ENCODE measurements around the gene NR0B2. TPM values are rescaled to one million over a fixed set of nuclear protein-coding genes. Genes with fewer than 3 reads are reported as not detected.

NR0B2 gene
- total RNA-seq, 1 experiment from 2014 or later = not detected

DNA sequence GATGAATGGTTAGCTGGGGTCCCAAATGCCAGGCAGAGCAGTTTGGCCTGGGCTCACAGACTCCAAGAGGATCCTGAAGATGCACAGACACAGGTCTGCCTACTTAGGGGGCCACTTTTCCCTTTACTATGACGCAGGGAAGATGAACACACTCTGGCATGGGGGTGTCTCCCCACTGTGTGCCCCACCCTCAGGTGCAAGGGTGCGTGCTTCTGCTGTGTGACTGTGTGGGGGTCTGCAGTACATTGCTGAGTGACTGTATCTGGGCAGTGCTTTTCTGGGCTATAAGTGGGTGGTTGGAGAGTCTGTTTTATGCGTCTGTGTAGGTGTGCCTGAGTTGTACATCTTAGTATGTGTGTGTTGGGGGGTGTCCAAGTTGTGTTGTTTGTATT, 3.8 kb downstream of the NR0B2 start:
- H3K27me3 ChIP-seq (ENCODE audit: insufficient read depth, low read length) = no peaks in the 10 kb centered on the region
- no peak overlapping the region for H3K4me3 ChIP-seq (replicated peaks in 1 of 2; ENCODE audit: low read depth in 1 of 2, low read length in 2 of 2)
- H3K9me3 ChIP-seq (ENCODE audit: control insufficient read depth in 1 of 2, insufficient read depth in 1 of 2, low read depth in 1 of 2, low read length in 2 of 2) = no peaks in the 10 kb centered on the region
- TF ChIP-seq CEBPB (IDR thresholded peaks at IDR 0.05; ENCODE audit: low read depth) = no peak
- TF ChIP-seq, protein P1, sequence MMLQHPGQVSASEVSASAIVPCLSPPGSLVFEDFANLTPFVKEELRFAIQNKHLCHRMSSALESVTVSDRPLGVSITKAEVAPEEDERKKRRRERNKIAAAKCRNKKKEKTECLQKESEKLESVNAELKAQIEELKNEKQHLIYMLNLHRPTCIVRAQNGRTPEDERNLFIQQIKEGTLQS (IDR thresholded peaks at IDR 0.05) = no peak
- TF ChIP-seq TCF7L2 (IDR thresholded peaks at IDR 0.05; ENCODE audit: borderline replicate concordance, extremely low read depth, insufficient read depth, insufficient read length) = no peak
- TF ChIP-seq, protein P2, sequence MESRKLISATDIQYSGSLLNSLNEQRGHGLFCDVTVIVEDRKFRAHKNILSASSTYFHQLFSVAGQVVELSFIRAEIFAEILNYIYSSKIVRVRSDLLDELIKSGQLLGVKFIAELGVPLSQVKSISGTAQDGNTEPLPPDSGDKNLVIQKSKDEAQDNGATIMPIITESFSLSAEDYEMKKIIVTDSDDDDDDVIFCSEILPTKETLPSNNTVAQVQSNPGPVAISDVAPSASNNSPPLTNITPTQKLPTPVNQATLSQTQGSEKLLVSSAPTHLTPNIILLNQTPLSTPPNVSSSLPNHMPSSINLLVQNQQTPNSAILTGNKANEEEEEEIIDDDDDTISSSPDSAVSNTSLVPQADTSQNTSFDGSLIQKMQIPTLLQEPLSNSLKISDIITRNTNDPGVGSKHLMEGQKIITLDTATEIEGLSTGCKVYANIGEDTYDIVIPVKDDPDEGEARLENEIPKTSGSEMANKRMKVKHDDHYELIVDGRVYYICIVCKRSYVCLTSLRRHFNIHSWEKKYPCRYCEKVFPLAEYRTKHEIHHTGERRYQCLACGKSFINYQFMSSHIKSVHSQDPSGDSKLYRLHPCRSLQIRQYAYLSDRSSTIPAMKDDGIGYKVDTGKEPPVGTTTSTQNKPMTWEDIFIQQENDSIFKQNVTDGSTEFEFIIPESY (IDR thresholded peaks at IDR 0.05; ENCODE audit: extremely low read depth, insufficient replicate concordance, low read length) = no peak
- TF ChIP-seq POLR2AphosphoS5 (IDR thresholded peaks at IDR 0.05; ENCODE audit: low read depth, low read length) = no peak
- TF ChIP-seq SIN3A (IDR thresholded peaks at IDR 0.05; ENCODE audit: low read depth) = no peak
- TF ChIP-seq CBX3 (IDR thresholded peaks at IDR 0.05; ENCODE audit: low read depth) = no peak
- no peak for TF ChIP-seq ZNF274 (IDR thresholded peaks at IDR 0.05; ENCODE audit: low read depth, low read length)
- TF ChIP-seq POLR2A (IDR thresholded peaks at IDR 0.05; ENCODE audit: borderline replicate concordance, extremely low read depth, insufficient read depth, insufficient read length) = no peak
- TF ChIP-seq, protein P3, sequence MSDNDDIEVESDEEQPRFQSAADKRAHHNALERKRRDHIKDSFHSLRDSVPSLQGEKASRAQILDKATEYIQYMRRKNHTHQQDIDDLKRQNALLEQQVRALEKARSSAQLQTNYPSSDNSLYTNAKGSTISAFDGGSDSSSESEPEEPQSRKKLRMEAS (IDR thresholded peaks at IDR 0.05) = no peak
- no peak for TF ChIP-seq FOSL1 (IDR thresholded peaks at IDR 0.05; ENCODE audit: low read depth)
- TF ChIP-seq YY1 (IDR thresholded peaks at IDR 0.05; ENCODE audit: extremely low read depth, insufficient replicate concordance, low read depth, low read length) = no peak
- TF ChIP-seq, protein P4, sequence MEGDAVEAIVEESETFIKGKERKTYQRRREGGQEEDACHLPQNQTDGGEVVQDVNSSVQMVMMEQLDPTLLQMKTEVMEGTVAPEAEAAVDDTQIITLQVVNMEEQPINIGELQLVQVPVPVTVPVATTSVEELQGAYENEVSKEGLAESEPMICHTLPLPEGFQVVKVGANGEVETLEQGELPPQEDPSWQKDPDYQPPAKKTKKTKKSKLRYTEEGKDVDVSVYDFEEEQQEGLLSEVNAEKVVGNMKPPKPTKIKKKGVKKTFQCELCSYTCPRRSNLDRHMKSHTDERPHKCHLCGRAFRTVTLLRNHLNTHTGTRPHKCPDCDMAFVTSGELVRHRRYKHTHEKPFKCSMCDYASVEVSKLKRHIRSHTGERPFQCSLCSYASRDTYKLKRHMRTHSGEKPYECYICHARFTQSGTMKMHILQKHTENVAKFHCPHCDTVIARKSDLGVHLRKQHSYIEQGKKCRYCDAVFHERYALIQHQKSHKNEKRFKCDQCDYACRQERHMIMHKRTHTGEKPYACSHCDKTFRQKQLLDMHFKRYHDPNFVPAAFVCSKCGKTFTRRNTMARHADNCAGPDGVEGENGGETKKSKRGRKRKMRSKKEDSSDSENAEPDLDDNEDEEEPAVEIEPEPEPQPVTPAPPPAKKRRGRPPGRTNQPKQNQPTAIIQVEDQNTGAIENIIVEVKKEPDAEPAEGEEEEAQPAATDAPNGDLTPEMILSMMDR (IDR thresholded peaks at IDR 0.05 in 2 of 3, conservative IDR thresholded peaks at IDR 0.05 in 1 of 3; ENCODE audit: borderline replicate concordance in 1 of 3, insufficient read depth in 1 of 3, low read depth in 2 of 3, low read length in 2 of 3) = no peak
- no peak for TF ChIP-seq SP1 (IDR thresholded peaks at IDR 0.05; ENCODE audit: low read depth)
- no peak for TF ChIP-seq ELF1 (IDR thresholded peaks at IDR 0.05; ENCODE audit: borderline replicate concordance, low read depth)
- TF ChIP-seq, protein P5, sequence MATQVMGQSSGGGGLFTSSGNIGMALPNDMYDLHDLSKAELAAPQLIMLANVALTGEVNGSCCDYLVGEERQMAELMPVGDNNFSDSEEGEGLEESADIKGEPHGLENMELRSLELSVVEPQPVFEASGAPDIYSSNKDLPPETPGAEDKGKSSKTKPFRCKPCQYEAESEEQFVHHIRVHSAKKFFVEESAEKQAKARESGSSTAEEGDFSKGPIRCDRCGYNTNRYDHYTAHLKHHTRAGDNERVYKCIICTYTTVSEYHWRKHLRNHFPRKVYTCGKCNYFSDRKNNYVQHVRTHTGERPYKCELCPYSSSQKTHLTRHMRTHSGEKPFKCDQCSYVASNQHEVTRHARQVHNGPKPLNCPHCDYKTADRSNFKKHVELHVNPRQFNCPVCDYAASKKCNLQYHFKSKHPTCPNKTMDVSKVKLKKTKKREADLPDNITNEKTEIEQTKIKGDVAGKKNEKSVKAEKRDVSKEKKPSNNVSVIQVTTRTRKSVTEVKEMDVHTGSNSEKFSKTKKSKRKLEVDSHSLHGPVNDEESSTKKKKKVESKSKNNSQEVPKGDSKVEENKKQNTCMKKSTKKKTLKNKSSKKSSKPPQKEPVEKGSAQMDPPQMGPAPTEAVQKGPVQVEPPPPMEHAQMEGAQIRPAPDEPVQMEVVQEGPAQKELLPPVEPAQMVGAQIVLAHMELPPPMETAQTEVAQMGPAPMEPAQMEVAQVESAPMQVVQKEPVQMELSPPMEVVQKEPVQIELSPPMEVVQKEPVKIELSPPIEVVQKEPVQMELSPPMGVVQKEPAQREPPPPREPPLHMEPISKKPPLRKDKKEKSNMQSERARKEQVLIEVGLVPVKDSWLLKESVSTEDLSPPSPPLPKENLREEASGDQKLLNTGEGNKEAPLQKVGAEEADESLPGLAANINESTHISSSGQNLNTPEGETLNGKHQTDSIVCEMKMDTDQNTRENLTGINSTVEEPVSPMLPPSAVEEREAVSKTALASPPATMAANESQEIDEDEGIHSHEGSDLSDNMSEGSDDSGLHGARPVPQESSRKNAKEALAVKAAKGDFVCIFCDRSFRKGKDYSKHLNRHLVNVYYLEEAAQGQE (IDR thresholded peaks at IDR 0.05; ENCODE audit: low read depth) = no peak
- TF ChIP-seq EGR1 (IDR thresholded peaks at IDR 0.05; ENCODE audit: low read depth) = no peak
- no peak for TF ChIP-seq ZFX (IDR thresholded peaks at IDR 0.05)
- TF ChIP-seq EZH2phosphoT487 (IDR thresholded peaks at IDR 0.05; ENCODE audit: borderline replicate concordance) = no peak
- TF ChIP-seq SRF (IDR thresholded peaks at IDR 0.05; ENCODE audit: low read depth) = no peak
- ChIA-PET RAD21 (ENCODE audit: low non-redundant PET in 1 of 2, low total read pairs in 2 of 2, uncharacterized antibody in 2 of 2, unreplicated experiment in 2 of 2) (no interaction called here), CTCF (no interaction called here), POLR2A (interaction anchor here (1.9 kb wide), 1 partner anchor 10 kb away, joined by 7 read pairs; the partner anchor contains the start of gene GPATCH3)
- no peak overlapping the region for H3K9ac ChIP-seq (ENCODE audit: low read length)
- H3K79me2 ChIP-seq (ENCODE audit: insufficient read depth, low read length) = no peaks in the 10 kb centered on the region
- peaks cover 5 to 20% of the 10 kb centered on the region in 2 experiments; a peak in 3 of 4 replicates for H3K4me1 ChIP-seq (ENCODE audit: control insufficient read depth in 1 of 2, insufficient read depth in 2 of 2, low read length in 2 of 2)
- H3K36me3 ChIP-seq (ENCODE audit: control insufficient read depth in 1 of 2, insufficient read depth in 2 of 2, low read length in 2 of 2) = no peaks in the 10 kb centered on the region
- DNase-seq (ENCODE audit: low read depth, low spot score) (no peak), ATAC-seq (no peak)
- H3K4me2 ChIP-seq (ENCODE audit: low read length) = no peak overlapping the region
- no peak overlapping the region for H2AFZ ChIP-seq (ENCODE audit: low read depth, low read length, poor library complexity, severe bottlenecking)
- intact Hi-C loops (cut with micrococcal nuclease) = no loop called here
- no TSS peak for BruUV-seq (replicated peaks)
- H3K27ac ChIP-seq (ENCODE audit: low read depth, low read length) = no peak overlapping the region
- H4K20me1 ChIP-seq (ENCODE audit: insufficient read depth) = no peaks in the 10 kb centered on the region
- no peaks in the 10 kb centered on the region for H3K9me2 ChIP-seq (ENCODE audit: insufficient read depth)
